GM21367 (cell line): ENCODE results near the gene TREH.
"Not testable (repeated sequence)": the region's sequence is repeated elsewhere in the genome, so short reads cannot be mapped to it uniquely, and the experiment has no call there.

Experiments
- ATAC-seq: cut with Tn5 transposase; IDR thresholded peaks from one replicate; pipeline ENCODE4 v1.9.1; 2021; ENCODE audit not compliant: unreplicated experiment

TREH gene

DNA sequence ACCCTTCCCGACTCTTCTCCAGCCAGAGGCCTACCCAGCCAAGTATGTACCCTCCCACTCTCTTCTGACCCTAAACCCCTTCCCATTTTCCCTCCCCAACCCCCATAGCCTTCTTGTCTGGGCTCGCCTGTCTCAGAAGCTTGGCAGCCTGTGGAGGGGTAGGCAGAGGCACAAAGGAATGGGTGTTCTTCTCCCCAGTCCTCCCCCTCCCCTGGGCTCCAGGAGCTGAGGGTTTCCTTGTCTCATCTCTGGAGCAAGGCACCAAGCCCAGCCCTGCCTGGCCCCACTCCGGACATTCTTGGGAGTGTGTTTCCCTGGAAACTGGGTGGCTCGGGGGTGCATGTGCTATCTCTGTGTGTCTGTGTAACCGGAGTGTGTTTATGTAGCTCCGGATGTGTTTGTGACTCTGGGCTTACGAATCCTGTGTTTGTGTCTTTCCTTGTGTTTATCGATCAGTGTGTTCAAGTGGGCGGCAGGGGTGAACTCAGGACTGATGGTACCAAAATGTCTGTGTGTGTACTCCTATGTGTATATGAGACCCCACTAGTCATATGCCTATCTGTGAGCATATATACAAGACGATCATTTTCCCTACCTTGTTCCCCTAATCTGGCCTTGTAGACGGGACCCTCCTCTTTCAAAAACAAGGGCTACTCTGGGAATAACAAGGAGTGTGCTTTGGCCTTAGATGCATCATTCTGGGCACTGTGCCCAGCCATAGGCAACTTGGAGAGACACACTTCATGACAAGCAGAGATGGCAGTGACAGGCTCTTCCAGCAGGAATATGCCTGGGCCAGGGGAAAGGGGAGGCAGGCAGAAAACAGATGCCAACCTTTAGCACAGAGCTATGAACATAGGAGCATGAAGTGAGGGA is 61.1 kb downstream of the TREH start:
- ATAC-seq = no peak

DNA sequence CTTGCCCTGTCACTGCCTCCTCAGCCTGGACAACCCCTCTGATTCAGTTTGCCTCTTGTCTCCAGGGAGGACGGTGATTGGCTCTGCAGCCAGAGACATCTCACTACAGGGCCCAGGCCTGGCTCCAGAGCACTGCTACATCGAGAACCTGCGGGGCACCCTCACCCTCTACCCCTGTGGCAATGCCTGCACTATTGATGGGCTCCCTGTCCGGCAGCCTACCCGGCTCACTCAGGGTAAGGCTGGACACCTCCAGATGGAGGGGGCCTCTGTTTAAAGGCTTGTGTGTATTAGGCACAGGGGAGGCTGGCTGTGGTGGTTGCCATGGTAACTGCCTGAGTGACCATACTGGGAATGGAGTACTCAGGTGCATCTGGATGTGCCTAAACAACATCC is 63.5 kb downstream of the TREH start:
- ATAC-seq = no peak

DNA sequence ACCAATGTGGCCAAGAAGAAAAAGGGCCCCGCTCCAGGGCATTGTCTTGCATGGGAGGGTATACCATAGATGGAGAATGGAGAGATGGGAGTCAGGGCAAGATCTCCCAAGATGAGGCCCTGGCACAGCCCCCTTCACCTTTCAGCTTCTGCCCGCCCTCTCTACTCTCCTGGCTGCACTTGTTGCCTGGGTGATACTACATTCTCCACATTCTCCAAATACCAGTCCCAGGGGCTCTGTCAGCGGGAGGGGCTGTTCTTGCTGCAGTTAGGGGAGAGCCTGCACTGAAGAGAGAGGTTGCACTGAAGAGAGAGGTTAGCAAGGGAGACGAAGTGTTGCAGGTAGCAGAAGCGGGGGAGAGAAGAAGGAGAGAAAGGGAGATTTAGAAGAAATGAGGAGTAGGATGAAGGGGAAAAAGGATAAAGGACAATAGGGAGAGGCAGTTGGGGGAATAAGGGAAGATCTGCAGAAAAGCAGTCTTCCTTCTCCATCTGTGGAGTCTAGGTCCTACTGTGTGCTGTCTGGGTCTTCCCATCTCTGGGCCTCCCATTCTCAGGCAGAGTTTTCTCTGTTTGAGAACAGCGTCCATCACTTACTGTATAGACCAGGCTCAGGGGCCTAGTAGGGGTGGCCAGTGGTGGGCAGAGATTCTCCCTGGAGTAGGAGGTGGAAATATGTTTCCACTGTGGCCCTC is 64.0 kb downstream of the TREH start:
- ATAC-seq = no peak

DNA sequence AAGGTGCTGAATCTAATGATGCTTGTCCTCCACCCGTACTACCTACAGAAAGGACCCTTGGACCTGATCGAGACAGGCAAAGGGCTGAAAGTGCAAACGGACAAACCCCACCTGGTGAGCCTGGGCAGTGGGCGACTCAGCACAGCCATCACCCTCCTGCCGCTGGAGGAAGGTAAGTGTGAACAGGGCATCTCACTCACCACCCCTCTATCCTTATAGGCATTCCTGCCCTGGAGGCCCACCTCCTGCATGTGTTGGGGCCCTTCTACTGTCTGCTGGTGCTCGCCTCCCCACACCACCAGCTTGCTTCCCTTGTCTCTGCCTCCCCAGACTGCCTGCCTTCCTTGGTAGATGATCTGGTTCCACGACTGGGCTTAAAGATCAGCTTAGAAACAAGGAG is 64.9 kb downstream of the TREH start:
- ATAC-seq = no peak

DNA sequence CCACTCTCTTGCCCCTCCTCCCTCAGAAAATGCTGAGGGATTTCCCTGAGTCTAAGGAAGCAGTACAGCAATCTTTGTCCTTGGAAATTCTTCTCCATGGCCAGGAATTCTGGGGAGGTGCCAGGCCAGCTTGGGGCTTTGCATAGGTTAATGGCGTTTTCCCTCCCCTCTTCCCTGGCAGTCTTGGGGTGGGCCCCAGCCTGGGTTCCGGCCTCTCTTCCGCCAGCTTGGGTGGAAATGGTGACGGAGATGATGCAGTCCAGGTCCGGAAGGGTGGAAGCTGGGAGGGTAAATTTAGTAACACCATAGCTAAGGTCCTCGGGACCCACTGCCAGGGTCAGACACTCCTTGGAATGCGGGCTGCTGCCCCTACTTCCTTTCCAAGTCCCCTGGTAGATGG is 67.1 kb downstream of the TREH start:
- no peak for ATAC-seq

DNA sequence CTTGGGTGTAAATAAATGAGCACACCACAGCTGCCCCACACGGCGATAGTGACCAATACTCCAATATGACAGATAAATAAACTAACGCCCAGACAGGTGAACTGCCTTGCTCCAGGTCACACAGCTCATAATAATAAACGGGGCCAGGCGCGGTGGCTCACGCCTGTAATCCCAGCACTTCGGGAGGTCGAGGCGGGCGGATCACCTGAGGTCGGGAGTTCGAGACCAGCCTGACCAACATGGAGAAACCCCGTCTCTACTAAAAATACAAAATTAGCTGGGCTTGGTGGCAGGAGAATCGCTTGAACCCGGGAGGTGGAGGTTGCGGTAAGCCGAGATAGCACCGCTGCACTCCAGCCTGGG is 68.0 kb downstream of the TREH start:
- not testable (repeated sequence) for ATAC-seq

DNA sequence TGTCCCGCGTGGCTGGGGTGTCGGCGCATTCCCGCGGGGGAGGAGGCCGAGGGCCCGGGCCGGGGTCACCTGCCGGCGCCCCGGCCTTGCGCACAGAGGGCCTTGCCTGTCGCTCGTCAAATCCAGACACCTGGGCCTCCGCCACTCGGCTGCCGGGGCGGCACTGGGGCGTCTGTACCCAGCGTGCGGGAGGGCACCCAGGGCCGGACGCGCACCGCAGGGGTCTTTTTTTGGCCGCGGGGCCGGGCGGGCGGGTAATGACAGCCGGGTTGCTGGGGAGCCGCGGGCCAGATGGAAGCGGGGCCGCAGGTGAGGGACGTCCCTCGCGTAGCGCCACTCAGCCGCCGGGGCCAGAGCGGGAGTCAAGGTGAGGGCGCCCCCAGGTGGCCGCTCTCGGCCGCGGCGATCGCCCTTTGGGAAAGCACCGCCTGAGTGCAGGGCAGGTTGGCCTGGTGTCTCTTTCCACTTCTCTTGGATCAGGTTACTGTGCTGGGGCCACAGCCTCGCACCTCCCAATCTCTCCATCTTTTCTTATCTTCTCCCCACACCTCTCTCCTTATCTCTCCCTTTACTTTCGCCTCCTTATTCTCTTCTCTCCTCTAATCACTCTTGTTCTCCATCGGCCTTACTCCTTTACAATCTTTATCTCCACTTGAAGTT is 68.5 kb downstream of the TREH start:
- ATAC-seq = no peak

DNA sequence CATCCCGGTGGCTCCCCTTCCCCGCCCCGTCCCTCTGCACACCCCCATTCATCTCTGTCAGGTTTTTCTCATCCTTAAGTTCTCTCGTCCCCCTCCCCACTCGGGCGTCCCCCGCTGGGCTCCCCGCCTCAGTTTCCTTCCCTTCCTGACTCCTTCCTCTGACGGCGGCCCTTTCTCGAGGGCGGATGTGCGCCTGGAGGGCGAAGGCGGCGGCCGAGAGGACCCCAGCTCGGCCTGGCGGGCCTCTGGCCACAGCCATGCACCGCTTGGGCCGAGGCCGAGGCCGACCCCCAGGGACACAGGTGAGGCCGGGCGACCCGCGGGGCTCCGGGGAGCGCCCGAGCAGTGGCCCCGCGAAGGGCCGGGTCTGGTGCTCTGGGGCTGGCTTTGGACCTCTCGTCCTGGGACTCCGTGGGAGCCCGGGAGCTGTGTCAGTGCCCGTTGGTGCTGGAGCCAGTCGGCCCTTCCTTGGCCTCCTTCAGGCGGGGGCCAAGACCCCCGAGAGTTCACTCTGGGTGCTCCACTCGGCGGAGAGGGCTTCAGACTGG is 69.2 kb downstream of the TREH start:
- no peak for ATAC-seq

DNA sequence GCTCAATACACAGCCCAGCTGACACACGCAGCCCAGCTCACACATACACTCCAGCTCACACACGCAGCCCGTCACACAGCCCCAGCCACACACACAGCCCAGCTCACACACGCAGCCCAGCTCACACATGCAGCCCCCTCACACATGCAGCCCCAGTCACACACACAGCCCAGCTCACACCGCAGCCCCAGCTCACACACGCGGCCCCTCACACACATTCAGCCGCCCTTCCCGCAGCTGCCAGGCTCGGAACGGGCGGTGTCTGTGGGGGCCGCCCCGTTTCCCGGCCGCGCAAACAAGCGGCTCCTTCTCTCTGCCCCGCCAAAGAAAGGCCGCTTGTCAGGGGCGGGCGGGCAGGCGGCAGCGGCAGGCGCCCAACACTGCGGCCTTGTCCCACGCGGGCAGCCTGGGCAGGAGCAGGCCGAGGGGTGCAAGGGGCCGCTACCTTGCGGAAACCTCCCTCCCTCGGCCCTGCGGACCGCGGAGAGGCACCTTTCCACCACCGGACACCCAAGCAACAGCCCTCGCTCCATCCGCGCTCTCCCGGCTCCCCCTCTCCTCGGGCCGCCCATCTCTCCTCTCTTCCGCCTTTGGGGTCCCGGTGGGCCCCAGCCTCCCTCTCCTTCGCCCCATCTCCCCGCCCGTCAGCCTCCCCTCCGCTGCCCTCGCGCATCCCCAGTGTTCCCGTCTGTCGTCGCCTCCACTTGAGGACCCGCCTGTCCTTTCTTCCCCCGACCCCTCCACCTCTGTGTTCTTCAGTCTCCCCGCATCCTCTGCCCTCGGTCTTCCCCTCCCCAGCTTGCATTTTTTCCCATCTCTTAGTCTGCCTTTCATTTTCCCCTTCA is 69.8 kb downstream of the TREH start:
- ATAC-seq = no peak

DNA sequence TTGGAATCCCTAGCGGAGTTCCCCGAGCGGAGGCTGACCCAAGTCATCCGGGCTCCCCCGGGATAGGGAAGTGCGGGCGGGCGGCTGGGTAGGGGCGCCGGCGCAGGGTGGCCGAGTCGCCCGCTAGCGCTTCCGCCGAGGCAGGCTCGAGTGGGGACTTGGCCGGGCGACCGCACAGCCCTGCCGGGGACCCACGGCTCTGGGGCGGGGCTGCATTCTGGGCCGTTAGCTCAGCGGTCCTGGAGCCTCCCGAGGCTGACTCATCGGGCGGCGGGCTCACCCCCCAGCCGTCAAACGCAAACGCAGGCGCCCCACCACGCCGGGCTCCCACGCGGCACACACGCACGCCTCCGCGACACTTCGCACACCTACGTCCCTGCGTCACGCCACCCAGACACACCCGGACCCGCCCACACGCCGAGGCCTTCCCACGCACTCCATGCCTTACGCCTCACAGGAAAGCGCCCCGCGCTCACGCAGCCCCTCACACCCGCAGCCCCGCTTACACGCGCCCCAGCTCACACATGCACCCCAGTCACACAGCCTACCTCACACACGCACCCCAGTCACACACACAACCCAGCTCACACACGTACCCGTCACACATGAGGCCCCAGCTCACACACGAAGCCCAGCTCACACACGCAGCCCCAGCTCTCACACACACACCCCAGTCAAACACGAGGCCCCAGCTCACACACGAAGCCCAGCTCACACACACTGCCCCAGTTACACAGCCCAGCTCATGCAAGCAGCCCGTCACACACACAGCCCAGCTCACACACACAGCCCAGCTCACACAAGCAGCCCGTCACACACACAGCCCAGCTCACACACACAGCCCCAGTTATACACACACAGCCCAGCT is 70.9 kb downstream of the TREH start:
- no peak for ATAC-seq

DNA sequence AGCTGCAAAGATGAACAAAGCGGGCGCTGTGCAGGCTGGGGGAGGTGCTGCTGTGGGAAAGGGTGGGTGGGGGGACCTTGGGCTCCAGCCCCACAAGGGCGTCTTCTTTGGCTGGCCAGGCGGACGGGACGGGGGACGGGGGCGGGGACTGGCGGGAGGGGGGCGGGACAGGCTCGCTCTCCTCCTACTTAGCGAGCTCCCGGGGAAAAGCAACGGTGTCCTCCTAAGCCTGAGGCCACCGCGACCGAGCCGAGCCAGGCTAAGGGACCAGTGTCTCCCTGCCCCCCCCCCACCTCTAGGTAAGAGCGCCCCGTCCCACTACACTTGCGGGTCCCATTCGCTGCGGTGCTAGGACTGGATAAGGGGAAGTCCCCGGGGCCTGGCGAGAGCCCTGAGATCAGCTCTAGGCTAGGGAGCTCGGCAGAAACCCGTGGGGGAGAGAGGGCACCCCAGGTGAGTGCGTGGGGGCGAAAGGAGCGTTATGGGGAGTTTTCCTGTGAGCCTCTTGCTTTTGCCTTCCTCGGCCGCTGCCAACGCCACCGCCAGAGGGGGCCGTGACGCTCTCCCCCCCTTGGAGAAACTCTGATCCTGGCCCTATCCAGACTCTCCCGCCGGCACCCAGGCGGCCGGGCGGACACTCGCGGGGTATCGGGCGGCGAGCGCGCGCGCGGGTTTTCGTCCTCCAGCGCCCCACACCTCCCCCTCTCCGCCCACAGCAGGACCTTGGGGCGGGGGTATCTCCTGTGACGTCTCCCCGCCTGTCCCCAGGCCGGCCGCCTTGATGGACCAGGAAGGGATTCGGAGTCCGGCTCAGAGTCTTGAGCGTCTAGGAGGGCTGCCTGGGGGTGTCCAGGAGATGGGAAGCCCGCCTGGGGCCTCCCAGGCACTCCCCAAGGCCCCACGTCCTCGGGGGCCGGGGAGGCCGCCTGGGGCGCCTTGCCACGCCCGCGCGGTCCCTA is 71.8 kb downstream of the TREH start, which contains the start of gene PHLDB1:
TSS of gene PHLDB1 (plus strand) at position 215 of the 959 bp plus-strand sequence. CDS start 6,222 bp downstream, outside the sequence.
- ATAC-seq = no peak
